ENCODE measurements around the gene SOCS3.

SOCS3 gene

GRCh38 chr17:78392295-78392694 lies 32.4 kb upstream of the SOCS3 start:
- no peaks in the 10 kb centered on the region for H3K36me3 ChIP-seq (replicated peaks; ENCODE audit: insufficient read depth, low read length)
- no peaks in the 10 kb centered on the region for H3K27me3 ChIP-seq (replicated peaks; ENCODE audit: insufficient read depth, low read length)
- H2AFZ ChIP-seq (ENCODE audit: low read length), result no peak overlapping the region
- peaks cover 3% of the 10 kb centered on the region; the same call in 1 of the 2 replicates for H4K20me1 ChIP-seq (ENCODE audit: insufficient read depth, low read length)
- H3K4me2 ChIP-seq (ENCODE audit: low read depth, low read length), result no peak overlapping the region
- H3K4me1 ChIP-seq (ENCODE audit: low read length), result no peaks in the 10 kb centered on the region
- no peaks in the 10 kb centered on the region for H3K9me2 ChIP-seq (replicated peaks; ENCODE audit: insufficient read depth, low read length)
- no peak for DNase-seq
- H3F3A ChIP-seq (ENCODE audit: insufficient read depth, low read length), result no peaks in the 10 kb centered on the region; the same call in 1 of the 2 replicates
- no peak overlapping the region for H3K27ac ChIP-seq (ENCODE audit: low read length)
- TF ChIP-seq EZH2phosphoT487 (IDR thresholded peaks at IDR 0.05; ENCODE audit: low read length) (no peak), CTCF (IDR thresholded peaks at IDR 0.05; ENCODE audit: low read length) (no peak), EZH2 (optimal IDR thresholded peaks at IDR 0.05; ENCODE audit: low read depth, low read length) (no peak)
- peaks cover 45% of the 10 kb centered on the region for H3K79me2 ChIP-seq (ENCODE audit: low read length)
- no peaks in the 10 kb centered on the region for H3K9me3 ChIP-seq (replicated peaks; ENCODE audit: insufficient read depth, low read length)
- no peak overlapping the region for H3K9ac ChIP-seq (ENCODE audit: low read length)
- H3K4me3 ChIP-seq (ENCODE audit: low read length), result no peak overlapping the region

GRCh38 chr17:78391843-78392242 lies 32.0 kb upstream of the SOCS3 start:
- H2AFZ ChIP-seq (ENCODE audit: low read length), result no peak overlapping the region
- H3K4me3 ChIP-seq (ENCODE audit: low read length), result no peak overlapping the region
- H3K27me3 ChIP-seq (replicated peaks; ENCODE audit: insufficient read depth, low read length), result no peaks in the 10 kb centered on the region
- H4K20me1 ChIP-seq (ENCODE audit: insufficient read depth, low read length), result peaks cover 3% of the 10 kb centered on the region; the same call in 1 of the 2 replicates
- H3K27ac ChIP-seq (ENCODE audit: low read length), result no peak overlapping the region
- peaks cover 49% of the 10 kb centered on the region for H3K79me2 ChIP-seq (ENCODE audit: low read length)
- H3K4me2 ChIP-seq (ENCODE audit: low read depth, low read length), result no peak overlapping the region
- H3K36me3 ChIP-seq (replicated peaks; ENCODE audit: insufficient read depth, low read length), result no peaks in the 10 kb centered on the region
- H3K4me1 ChIP-seq (ENCODE audit: low read length), result no peaks in the 10 kb centered on the region
- DNase-seq, result no peak
- H3K9me2 ChIP-seq (replicated peaks; ENCODE audit: insufficient read depth, low read length), result no peaks in the 10 kb centered on the region
- no peaks in the 10 kb centered on the region; the same call in 1 of the 2 replicates for H3F3A ChIP-seq (ENCODE audit: insufficient read depth, low read length)
- H3K9ac ChIP-seq (ENCODE audit: low read length), result no peak overlapping the region
- H3K9me3 ChIP-seq (replicated peaks; ENCODE audit: insufficient read depth, low read length), result no peaks in the 10 kb centered on the region
- no peak for TF ChIP-seq CTCF (IDR thresholded peaks at IDR 0.05; ENCODE audit: low read length)
- no peak for TF ChIP-seq EZH2phosphoT487 (IDR thresholded peaks at IDR 0.05; ENCODE audit: low read length)
- TF ChIP-seq EZH2 (optimal IDR thresholded peaks at IDR 0.05; ENCODE audit: low read depth, low read length), result no peak

DNA sequence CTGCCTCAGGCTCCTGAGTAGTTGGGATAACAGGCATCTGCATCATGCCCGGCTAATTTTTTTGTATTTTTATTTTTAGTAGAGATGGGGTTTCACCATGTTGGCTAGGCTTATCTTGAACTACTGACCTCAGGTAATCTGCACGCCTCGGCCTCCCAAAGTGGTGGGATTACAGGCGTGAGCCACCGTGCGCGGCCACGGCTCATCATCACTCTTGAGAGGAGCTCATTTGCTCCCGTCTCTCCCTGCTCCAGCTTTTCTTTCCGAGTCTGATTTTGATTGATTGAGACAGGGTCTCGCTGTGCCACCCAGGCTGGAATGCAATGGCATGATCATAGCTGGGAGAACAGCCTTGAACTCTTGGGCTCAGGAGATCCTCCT lies 31.2 kb upstream of the SOCS3 start:
- 0 out of 2 replicates have a peak, but pooled peaks cover under 1% of the 10 kb centered on the region for H3K4me1 ChIP-seq (ENCODE audit: low read length)
- no peaks in the 10 kb centered on the region for H3K9me2 ChIP-seq (replicated peaks; ENCODE audit: insufficient read depth, low read length)
- no peak overlapping the region for H2AFZ ChIP-seq (ENCODE audit: low read length)
- no peaks in the 10 kb centered on the region for H3K9me3 ChIP-seq (replicated peaks; ENCODE audit: insufficient read depth, low read length)
- no peaks in the 10 kb centered on the region for H3K36me3 ChIP-seq (replicated peaks; ENCODE audit: insufficient read depth, low read length)
- DNase-seq, result no peak
- H3K27me3 ChIP-seq (replicated peaks; ENCODE audit: insufficient read depth, low read length), result no peaks in the 10 kb centered on the region
- no peak overlapping the region for H3K9ac ChIP-seq (ENCODE audit: low read length)
- H3K4me3 ChIP-seq (ENCODE audit: low read length), result no peak overlapping the region
- peaks cover 6% of the 10 kb centered on the region for H4K20me1 ChIP-seq (ENCODE audit: insufficient read depth, low read length)
- H3F3A ChIP-seq (ENCODE audit: insufficient read depth, low read length), result no peaks in the 10 kb centered on the region; the same call in 1 of the 2 replicates
- H3K4me2 ChIP-seq (ENCODE audit: low read depth, low read length), result no peak overlapping the region
- H3K27ac ChIP-seq (ENCODE audit: low read length), result no peak overlapping the region
- peaks cover 57% of the 10 kb centered on the region for H3K79me2 ChIP-seq (ENCODE audit: low read length)
- TF ChIP-seq EZH2 (optimal IDR thresholded peaks at IDR 0.05; ENCODE audit: low read depth, low read length), result no peak
- no peak for TF ChIP-seq EZH2phosphoT487 (IDR thresholded peaks at IDR 0.05; ENCODE audit: low read length)
- no peak for TF ChIP-seq CTCF (IDR thresholded peaks at IDR 0.05; ENCODE audit: low read length)
